Muscle of arm (tissue), 14 donors: Measurements from ENCODE around the gene HRNR. TPM values are rescaled to one million over a fixed set of nuclear protein-coding genes. Genes with fewer than 3 reads are reported as not detected.
"Not testable (repeated sequence)": the region's sequence is repeated elsewhere in the genome, so short reads cannot be mapped to it uniquely, and the experiment has no call there.

Experiments
- DNase-seq: peaks from one replicate; pipeline ENCODE4 v3.0.0-alpha.2; 2013
- long read RNA-seq, 11 donors: transcript quantifications; one replicate each; lab custom pipeline, GENCODE V29; 2026
- polyA plus RNA-seq, 12 donors: library from polyadenylated mRNA; unstranded; fragments of 120-200 nt; gene quantifications; one replicate each; pipeline ENCODE4 v1.2.1, GENCODE V29; 2013; ENCODE audit not compliant: insufficient read length in 12 of 12

The HRNR gene
- under 1 TPM in 9 of 12 donors, not detected in 3; 0.05 to 0.95 (median 0.16) TPM for polyA plus RNA-seq
- long read RNA-seq, donor 1, result 0 reads
- long read RNA-seq, donor 2, result 0 reads
- long read RNA-seq, donor 3, result 0 reads
- long read RNA-seq, donor 4, result 0 reads
- long read RNA-seq, donor 5, result 0 reads
- long read RNA-seq, donor 6, result 0 reads
- long read RNA-seq, donor 7, result 0 reads
- long read RNA-seq, donor 8, result 0 reads
- long read RNA-seq, donor 9, result 0 reads
- long read RNA-seq, donor 10, result 0 reads
- long read RNA-seq, donor 11, result 0 reads

DNA sequence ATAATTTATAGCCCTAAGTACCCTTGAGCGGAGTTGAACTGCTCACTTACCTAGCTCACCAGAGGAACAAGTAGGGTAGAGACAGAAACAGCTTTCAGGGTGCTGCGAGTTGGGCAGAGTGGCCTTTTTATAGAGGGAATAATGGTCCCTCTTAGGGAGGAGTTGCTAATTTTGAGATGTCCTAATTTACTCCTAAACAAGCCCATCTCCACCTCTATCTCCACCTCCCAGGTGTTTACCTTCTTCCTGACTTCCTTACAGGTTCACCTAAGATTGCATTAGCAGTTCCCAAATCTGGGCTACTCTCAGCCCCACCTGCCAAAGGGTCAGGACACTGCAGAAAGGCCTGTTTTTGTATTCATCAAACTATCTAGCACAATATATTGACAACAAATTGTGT, at the start of gene HRNR:
Gene HRNR, minus strand, starts transcription at position 101 of the 400 bp plus-strand sequence. CDS start 940 bp downstream, outside the sequence.
- DNase-seq, result no peak

DNA sequence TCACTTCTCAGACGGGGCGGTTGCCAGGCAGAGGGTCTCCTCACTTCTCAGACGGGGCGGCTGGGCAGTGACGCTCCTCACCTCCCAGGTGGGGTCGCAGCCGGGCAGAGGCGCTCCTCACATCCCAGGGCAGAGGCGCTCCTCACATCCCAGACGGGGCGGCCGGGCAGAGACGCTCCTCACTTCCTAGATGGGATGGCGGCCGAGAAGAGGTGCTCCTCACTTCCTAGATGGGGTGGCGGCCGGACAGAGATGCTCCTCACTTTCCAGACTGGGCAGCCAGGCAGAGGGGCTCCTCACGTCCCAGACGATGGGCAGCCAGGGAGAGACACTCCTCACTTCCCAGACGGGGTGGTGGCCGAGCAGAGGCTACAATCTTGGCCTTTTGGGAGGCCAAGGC, 32.4 kb upstream of the HRNR start:
- not testable (repeated sequence) for DNase-seq

DNA sequence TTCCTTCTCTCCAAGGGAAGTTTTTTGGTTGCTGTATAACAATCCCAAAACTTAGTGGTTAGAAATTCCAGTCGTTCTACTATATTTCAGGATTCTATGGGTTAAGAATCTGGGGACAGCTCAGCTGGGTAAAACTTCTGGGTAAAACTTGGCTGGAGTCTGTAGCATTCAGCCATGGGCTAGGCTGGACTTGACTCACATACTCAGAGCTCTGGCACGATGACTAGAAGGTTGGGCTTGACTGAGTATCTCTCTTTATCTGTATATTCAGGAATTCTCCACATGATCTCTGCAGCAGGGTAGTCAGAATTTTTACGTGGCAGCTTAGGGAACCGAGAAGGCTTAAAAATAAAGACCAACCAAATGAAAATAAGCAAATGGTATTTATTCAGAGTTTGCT, 28.2 kb upstream of the HRNR start:
- DNase-seq, result no peak

DNA sequence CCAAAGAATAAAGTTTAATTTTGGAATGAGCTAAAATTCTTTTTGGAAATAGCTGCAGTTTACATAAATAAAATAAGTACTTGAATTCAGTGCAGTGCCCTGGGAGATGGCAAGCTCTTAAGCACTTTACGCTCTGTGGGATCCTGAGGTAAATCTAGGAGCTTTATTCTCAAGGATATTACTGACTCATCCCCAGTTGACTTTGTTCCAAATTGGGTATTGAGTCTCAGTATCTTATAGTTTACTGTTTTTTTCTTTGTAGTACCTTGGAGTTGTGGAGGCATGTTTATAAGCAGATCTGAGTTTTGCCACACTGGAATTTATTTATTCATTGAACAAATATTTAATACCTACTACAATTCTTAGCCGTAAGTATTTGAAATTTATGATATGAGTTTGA, 27.4 kb upstream of the HRNR start:
- DNase-seq, result no peak

DNA sequence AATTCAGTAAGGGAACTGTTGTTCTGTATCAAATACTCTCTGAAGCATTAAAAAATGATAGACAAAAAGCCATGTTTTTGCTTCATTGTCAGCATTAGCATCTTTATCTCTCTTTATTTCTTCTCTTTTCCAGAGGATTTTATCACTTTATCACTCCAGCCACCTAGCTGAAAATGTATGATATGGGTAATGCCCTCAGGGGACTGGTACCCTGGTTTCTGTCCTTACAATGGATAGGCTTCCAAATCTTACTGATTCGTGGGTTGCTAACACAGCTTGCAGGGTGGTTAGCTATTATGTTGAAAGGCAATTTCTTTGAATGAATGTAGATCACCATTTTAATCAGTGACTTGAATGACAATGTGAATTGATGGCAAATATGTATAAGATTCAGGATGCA, 23.3 kb upstream of the HRNR start:
- no peak for DNase-seq

DNA sequence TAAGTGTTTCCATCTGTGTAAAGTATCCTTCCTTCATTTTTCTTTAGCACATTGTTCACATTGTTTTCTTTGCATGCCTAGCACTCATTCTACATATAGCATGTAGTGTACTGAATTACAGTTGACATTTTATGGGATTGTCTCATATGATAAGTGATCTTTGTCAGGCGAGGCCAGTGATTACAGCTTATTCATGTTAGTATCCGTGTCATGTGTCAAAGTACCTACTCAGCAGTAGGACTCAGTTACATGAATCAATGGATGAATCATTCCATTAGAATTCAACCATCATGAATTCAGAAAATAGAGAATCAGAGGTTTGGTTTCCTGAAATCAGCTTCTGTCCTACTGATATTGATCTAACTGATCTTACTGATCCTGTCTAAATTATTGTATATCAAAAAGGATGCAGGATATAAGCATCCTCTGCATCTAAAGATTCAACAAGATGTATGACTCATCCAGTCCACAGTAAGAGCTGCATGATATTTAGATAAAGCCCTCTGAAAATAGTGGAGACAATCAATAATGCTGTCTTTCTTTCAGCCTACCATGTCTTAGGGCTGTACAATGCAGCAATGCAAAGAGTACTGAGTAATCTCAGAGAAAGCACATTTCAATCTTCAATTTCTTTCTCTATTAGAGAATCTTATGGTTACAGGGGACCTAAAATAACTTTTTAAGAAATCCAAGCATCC, 20.7 kb upstream of the HRNR start:
- DNase-seq, result no peak

DNA sequence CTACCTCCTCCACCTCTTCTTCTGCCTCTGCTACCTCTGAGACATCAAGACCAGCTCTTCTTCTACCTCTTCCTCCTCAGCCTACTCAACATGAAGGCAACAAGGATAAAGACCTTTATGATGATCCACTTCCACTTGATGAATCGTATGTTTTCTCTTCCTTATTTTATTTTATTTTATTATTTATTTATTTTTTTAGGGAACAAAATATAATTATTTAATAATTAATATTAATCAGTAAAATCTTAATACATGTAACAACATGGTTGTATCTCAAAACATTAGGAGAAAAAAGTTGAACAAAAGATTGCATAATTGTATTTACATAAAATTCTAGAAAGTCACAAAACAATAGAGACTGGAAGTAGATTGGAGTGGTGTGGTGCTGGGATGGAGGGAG, 13.1 kb upstream of the HRNR start:
- DNase-seq, result no peak

DNA sequence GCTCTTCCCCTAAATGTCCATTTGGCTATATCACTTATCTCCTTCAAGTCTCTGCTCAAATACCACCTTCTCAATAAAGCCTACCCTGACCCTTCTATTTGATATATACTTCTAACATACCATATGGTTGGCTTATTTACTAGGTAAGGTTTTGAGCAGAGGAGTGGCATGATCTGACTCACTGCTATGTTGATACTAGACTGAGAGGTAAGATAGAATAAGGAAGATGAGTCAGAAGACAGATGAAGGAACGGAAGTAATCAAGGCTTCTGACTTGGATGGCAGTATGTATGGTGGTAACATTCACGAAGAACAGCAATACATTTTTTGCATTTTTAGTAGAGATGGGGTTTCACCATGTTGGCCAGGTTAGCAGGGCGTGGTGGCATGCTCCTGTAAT, 4.8 kb upstream of the HRNR start:
- DNase-seq, result no peak

DNA sequence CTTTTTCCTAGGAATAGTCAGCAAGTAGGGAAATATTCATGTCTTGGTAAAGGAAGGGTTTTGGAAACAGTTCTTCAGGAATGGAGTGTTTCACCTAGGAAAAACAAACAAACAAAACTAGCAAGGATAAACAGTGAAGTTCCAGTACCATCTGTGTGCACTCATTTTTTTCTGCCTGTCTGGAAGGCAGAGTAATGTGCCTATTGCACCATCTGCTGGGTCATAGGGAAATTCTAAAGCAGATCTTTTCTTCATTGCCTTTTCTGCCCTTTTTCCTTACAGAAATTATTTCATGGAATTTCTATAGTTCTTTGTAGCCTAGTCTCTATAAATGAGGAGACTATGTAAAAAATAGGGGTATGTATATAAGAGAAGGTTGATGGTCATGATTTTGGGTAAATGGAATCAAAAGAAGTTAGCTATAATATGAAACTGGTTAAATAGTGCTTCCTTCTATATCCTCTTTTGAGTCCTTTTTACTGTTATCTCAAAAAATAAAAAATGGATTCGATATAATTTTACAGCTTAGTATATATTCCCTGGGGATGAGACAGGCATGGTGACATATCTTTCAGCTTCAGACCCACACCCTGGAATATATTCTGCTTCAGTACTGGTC, 3.4 kb upstream of the HRNR start:
- DNase-seq, result no peak

DNA sequence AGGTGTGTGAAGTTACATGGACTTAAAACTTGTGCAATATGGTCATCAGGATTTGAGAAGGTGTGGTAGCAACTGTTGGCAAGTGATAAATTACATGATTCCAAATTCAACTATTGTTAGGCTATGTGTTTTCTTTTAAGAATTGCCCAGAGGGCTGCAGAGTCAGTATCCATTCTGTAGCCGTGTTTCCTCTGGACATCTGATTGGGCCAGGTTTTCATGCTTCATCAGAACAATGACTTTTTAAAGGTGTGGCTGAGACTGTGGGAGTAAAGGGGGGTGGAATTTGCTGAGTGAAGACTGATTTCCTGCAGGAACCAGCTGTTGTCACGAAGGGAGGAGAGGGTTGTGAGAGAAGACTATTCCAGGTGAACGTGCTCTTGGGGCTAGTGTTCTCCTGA, 1.7 kb upstream of the HRNR start:
- DNase-seq, result no peak

DNA sequence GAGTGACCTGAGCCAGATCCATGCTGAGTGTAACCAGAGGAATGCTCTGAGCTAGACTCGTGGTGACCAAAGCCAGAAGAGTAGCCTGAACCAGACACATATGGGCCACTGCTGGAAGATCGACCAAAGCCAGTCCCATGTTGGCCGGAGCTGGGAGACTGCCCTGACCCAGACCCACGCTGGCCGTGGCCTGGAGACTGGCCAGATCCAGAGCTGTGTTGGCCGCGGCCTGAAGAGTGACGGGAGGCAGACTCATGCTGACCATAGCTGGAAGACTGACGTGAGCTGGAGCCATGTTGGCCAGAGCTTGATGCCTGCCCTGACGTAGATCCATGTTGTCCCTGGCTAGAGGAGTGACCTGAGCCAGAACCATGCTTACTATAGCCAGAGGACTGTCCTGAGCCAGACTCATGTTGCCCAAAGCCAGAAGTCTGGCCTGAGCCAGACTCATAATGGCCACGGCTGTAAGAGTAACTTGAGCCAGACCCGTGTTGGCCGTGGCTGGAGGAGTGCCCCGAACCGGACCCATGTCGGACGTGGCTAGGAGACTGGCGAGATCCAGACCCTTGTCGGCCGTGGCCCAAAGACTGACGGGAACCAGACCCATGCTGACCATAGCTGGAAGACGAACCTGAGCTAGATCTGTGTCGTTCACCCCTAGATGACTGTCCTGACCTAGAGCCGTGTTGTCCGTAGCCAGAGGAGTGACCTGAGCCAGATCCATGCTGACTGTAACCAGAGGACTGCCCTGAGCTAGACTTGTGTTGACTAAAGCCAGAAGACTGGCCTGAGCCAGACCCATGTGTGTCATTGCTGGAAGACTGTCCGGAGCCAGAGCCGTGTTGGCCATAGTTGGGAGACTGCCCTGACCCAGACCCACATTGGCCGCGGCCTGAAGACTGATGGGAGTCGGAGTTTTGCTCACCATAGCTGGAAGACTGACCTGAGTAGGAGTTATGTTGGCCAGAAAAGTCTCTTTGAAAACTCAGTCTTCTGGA, 3.5 kb downstream of the HRNR start:
- DNase-seq, result no peak

DNA sequence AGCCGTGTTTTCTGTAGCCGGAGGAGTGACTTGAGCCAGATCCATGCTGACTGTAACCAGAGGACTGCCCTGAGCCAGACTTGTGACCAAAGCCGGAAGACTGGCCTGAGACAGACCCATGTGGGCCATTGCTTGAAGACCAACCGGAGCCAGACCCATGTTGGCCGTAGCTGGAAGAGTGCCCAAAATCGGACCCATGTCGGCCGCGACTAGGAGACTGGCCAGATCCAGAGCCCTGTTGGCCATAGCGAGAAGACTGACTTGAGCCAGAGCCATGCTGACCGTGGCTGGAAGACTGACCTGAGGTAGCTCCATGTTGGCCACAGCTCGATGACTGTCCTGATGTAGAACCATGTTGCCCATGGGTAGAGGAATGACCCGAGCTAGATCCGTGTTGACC, 4.6 kb downstream of the HRNR start:
- not testable (repeated sequence) for DNase-seq

DNA sequence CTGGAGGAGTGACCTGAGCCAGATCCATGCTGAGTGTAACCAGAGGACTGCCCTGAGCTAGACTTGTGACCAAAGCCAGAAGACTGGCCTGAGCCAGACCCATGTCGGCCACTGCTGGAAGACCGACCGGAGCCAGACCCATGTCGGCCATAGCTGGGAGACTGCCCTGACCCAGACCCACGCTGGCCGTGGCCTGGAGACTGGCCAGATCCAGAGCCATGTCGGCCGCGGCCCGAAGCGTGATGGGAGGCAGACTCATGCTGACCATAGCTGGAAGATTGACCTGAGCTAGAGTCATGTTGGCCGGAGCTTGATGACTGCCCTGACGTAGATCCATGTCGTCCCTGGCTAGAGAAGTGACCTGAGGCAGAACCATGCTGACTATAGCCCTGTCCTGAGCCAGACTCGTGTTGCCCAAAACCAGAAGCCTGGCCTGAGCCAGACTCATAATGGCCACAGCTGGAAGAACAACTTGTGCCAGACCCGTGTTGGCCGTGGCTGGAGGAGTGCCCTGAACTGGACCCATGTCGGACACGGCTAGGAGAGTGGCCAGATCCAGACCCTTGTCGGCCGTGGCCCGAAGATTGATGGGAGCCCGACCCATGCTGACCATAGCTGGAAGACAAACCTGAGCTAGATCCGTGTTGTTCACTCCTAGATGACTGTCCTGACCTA, 5.1 kb downstream of the HRNR start:
- DNase-seq, result no peak

DNA sequence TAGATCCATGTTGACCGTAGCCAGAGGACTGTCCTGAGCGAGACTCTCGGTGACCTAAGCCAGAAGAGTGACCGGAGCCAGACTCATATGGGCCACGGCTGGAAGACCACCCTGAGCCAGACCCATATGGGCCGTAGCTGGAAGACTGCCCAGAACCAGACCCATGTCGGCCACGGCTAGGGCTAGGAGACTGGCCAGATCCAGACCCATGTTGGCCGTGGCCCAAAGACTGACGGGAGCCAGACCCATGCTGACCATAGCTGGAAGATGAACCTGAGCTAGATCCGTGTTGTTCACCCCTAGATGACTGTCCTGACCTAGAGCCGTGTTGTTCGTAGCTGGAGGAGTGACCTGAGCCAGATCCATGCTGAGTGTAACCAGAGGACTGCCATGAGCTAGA, 8.4 kb downstream of the HRNR start:
- DNase-seq, result not testable (repeated sequence)

DNA sequence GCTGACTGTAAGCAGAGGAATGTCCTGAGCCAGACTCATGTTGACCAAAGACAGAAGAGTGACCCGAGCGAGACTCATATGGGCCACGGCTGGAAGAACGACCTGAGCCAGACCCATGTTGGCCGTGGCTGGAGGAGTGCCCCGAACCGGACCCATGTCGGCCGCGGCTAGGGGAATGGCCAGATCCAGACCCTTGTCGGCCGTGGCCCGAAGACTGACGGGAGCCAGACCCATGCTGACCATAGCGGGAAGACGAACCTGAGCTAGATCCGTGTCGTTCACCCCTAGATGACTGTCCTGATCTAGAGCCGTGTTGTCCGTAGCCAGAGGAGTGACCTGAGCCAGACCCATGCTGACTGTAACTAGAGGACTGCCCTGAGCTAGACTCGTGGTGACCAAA, 9.1 kb downstream of the HRNR start:
- DNase-seq, result not testable (repeated sequence)

DNA sequence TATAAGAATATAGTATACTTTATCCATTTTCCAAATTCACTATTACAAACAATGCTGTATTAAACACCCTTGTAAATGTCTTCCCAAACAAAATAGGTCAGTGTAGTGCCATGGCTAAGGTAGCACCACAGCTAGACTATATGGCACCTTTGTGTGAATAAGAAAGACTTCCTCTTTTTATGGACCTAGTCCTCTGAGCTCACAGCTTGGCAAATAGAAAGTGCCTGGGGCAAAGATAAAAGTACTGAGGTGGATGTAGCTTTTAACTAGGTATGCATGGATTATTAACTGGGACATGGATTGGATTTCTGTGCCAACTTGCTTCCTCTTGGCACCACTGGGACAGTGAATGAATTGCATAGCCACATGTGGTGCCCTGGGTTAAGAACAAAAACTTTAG, 25.0 kb downstream of the HRNR start:
- DNase-seq, result no peak

DNA sequence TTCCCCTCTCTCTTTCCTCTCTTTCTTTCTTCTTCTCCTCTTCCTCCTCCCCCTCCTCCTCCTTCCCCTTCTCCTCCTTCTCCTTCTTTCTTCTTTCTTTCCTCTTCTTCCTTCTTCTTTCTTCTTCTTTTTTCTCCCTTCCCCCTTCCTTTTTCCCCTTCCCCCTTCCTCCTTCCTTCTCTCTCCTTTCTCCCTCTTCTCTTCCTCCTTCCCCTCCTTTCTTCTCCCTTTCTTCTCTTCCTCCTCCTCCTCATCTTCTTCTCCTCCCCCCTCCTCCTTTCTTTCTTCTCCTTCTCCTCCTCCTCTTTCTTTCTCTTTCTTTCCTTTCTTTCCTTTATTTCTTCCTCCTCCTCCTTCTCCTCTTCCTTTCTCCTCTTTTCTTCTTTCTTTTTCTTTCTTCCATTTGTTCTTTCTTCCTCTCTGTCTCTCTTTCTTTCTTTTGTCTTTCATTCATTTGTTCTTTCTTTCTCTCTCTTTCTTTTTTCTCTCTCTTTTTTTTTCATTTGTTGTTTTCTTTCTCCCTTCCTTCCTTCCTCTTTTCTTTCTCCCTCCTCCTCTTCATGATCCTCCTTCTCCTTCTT, 26.5 kb downstream of the HRNR start:
- DNase-seq, result no peak

DNA sequence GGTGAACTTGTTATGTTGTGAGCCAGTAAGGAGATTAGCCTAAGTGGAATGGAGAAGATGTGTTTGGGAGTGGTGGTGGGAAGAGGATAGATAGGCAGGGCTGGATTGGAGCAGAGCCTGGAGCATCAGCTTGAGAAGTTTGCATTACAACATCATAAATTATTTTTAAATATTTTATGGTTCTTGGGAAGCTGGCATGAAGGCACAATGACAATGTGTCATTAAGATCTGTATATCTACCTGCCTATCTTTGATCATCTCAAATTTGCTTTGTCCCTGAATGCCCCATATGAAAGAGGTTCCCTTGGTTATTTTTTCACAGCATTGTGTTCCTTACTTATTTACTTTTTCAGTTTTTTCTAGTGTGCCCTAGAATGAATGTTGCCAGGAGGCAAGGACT, 32.3 kb downstream of the HRNR start:
- DNase-seq, result no peak

DNA sequence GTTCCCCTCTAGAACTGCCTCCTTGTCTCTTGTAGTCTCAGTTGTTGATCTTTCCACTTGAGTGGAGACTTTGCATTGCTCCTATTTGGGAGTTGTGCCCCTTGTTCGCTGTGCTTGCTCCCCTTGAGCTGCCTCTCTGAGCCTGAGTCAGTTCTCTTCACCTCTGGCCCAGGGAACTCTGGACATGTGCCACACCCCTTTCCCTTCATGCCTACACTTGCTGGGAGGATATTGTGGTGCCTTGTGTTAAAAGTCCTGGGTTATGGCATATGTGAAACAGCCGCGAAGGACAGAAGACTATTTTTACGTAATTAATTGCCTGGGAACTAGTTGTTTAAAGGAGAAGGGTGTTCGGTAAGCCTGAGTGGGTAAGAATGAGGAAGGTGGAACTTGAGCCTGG, 32.7 kb downstream of the HRNR start:
- no peak for DNase-seq

DNA sequence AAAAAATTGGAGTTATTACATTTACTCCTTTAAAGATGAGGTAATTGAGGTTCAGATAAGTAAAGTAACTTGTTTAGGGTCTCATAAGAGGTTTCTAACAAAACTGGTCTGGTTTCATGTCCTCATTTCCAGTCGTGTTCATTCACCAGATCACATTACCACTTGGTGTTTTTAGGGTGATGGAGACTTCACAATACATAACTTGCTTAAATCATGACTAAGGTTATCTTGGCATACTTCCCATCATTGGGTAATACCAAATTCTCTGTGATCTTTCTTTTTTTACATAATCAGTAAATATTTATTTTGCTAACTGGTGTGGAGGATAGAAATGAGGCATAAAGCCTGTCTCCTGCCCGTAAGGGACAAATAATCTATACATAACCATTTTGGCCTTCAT, 33.4 kb downstream of the HRNR start:
- DNase-seq, result no peak
